Measurements from ENCODE around the gene AGBL3. TPM values are rescaled to one million over a fixed set of nuclear protein-coding genes. Genes with fewer than 3 reads are reported as not detected.
"Not testable (repeated sequence)": the region's sequence is repeated elsewhere in the genome, so short reads cannot be mapped to it uniquely, and the experiment has no call there.

AGBL3 gene
- total and polyA plus RNA-seq, 9 donors: 2.1 to 5.1 (median 2.7) TPM

GRCh38 chr7:134993877-134994456 is 7.7 kb downstream of the AGBL3 start:
- peaks cover 19% of the 10 kb centered on the region for H3K36me3 ChIP-seq (ENCODE audit: control insufficient read depth, insufficient read depth, low read length)
- WGBS (ENCODE audit: insufficient coverage): 100% methylated on average over 2 of the region's 2 CpGs
- no peaks in the 10 kb centered on the region for H3K4me1 ChIP-seq (ENCODE audit: control insufficient read depth, insufficient read depth, low read length)
- no peak overlapping the region for H3K27ac ChIP-seq (ENCODE audit: low read length)
- H3K27me3 ChIP-seq (ENCODE audit: control insufficient read depth, insufficient read depth, low read length): no peaks in the 10 kb centered on the region
- no peak overlapping the region for H3K4me3 ChIP-seq (ENCODE audit: low read length)
- no peak for DNase-seq
- no peaks in the 10 kb centered on the region for H3K9me3 ChIP-seq (replicated peaks; ENCODE audit: control insufficient read depth, low read depth, low read length)

- Histone ChIP-seq H3K9me3 (replicated peaks; ENCODE audit: control insufficient read depth, low read depth, low read length) (no peaks in the 10 kb centered on the region), H3K27ac (ENCODE audit: low read length) (no peak overlapping the region), H3K36me3 (ENCODE audit: control insufficient read depth, insufficient read depth, low read length) (peaks cover 19% of the 10 kb centered on the region), H3K27me3 (ENCODE audit: control insufficient read depth, insufficient read depth, low read length) (no peaks in the 10 kb centered on the region), H3K4me3 (ENCODE audit: low read length) (no peak overlapping the region), H3K4me1 (ENCODE audit: control insufficient read depth, insufficient read depth, low read length) (no peaks in the 10 kb centered on the region)
- DNase-seq: no peak
- no CpG with 5 or more reads among the region's 6 CpGs for WGBS (ENCODE audit: insufficient coverage)
Observed at GRCh38 chr7:134995239-134996096, 9.2 kb downstream of the AGBL3 start.

- H3K27me3 ChIP-seq (ENCODE audit: control insufficient read depth, insufficient read depth, low read length): no peaks in the 10 kb centered on the region
- peak; percentile 39 for DNase-seq
- H3K27ac ChIP-seq (ENCODE audit: low read length): no peak overlapping the region
- no peaks in the 10 kb centered on the region for H3K9me3 ChIP-seq (replicated peaks; ENCODE audit: control insufficient read depth, low read depth, low read length)
- H3K4me1 ChIP-seq (ENCODE audit: control insufficient read depth, insufficient read depth, low read length): no peaks in the 10 kb centered on the region
- H3K36me3 ChIP-seq (ENCODE audit: control insufficient read depth, insufficient read depth, low read length): peaks cover 16% of the 10 kb centered on the region
- no peak overlapping the region for H3K4me3 ChIP-seq (ENCODE audit: low read length)
- WGBS (ENCODE audit: insufficient coverage): 37% methylated on average over 2 of the region's 2 CpGs
Observed at GRCh38 chr7:134996097-134996550, 9.8 kb downstream of the AGBL3 start.

- 87% methylated on average over 3 of the region's 3 CpGs for WGBS (ENCODE audit: insufficient coverage)
- Histone ChIP-seq H3K4me3 (ENCODE audit: low read length) (no peak overlapping the region), H3K27ac (ENCODE audit: low read length) (no peak overlapping the region), H3K36me3 (ENCODE audit: control insufficient read depth, insufficient read depth, low read length) (peaks cover 16% of the 10 kb centered on the region), H3K9me3 (replicated peaks; ENCODE audit: control insufficient read depth, low read depth, low read length) (no peaks in the 10 kb centered on the region), H3K27me3 (ENCODE audit: control insufficient read depth, insufficient read depth, low read length) (no peaks in the 10 kb centered on the region), H3K4me1 (ENCODE audit: control insufficient read depth, insufficient read depth, low read length) (no peaks in the 10 kb centered on the region)
- no peak for DNase-seq
Observed at GRCh38 chr7:134997214-134997885, 11.0 kb downstream of the AGBL3 start.

GRCh38 chr7:134999136-134999535 is 12.8 kb downstream of the AGBL3 start:
- DNase-seq: no peak
- Histone ChIP-seq H3K27ac (ENCODE audit: low read length) (no peak overlapping the region), H3K9me3 (replicated peaks; ENCODE audit: control insufficient read depth, low read depth, low read length) (no peaks in the 10 kb centered on the region), H3K36me3 (ENCODE audit: control insufficient read depth, insufficient read depth, low read length) (peaks cover 14% of the 10 kb centered on the region), H3K27me3 (ENCODE audit: control insufficient read depth, insufficient read depth, low read length) (no peaks in the 10 kb centered on the region), H3K4me1 (ENCODE audit: control insufficient read depth, insufficient read depth, low read length) (no peaks in the 10 kb centered on the region), H3K4me3 (ENCODE audit: low read length) (no peak overlapping the region)
- WGBS (ENCODE audit: insufficient coverage): 100% methylated on average over 1 of the region's 3 CpGs

- no peak for DNase-seq
- whole genome bisulfite sequencing (ENCODE audit: insufficient coverage): 100% methylated on average over 1 of the region's 1 CpG
- Histone ChIP-seq H3K36me3 (ENCODE audit: control insufficient read depth, insufficient read depth, low read length) (peaks cover 4% of the 10 kb centered on the region), H3K4me1 (ENCODE audit: control insufficient read depth, insufficient read depth, low read length) (no peaks in the 10 kb centered on the region), H3K9me3 (replicated peaks; ENCODE audit: control insufficient read depth, low read depth, low read length) (no peaks in the 10 kb centered on the region), H3K27ac (ENCODE audit: low read length) (no peak overlapping the region), H3K27me3 (ENCODE audit: control insufficient read depth, insufficient read depth, low read length) (no peaks in the 10 kb centered on the region), H3K4me3 (ENCODE audit: low read length) (no peak overlapping the region)
Observed at GRCh38 chr7:135001390-135002165, 15.3 kb downstream of the AGBL3 start.

- H3K27ac ChIP-seq (ENCODE audit: low read length): no peak overlapping the region
- H3K4me1 ChIP-seq (ENCODE audit: control insufficient read depth, insufficient read depth, low read length): no peaks in the 10 kb centered on the region
- H3K27me3 ChIP-seq (ENCODE audit: control insufficient read depth, insufficient read depth, low read length): no peaks in the 10 kb centered on the region
- no peak overlapping the region for H3K4me3 ChIP-seq (ENCODE audit: low read length)
- H3K36me3 ChIP-seq (ENCODE audit: control insufficient read depth, insufficient read depth, low read length): no peaks in the 10 kb centered on the region
- no peak for DNase-seq
- no peaks in the 10 kb centered on the region for H3K9me3 ChIP-seq (replicated peaks; ENCODE audit: control insufficient read depth, low read depth, low read length)
Observed at GRCh38 chr7:135012229-135012628, 25.9 kb downstream of the AGBL3 start.

GRCh38 chr7:135023622-135024021 is 37.3 kb downstream of the AGBL3 start:
- H3K27me3 ChIP-seq (ENCODE audit: control insufficient read depth, insufficient read depth, low read length): no peaks in the 10 kb centered on the region
- 100% methylated on average over 1 of the region's 2 CpGs for WGBS (ENCODE audit: insufficient coverage)
- DNase-seq: no peak
- H3K36me3 ChIP-seq (ENCODE audit: control insufficient read depth, insufficient read depth, low read length): no peaks in the 10 kb centered on the region
- H3K4me3 ChIP-seq (ENCODE audit: low read length): no peak overlapping the region
- peaks cover 16% of the 10 kb centered on the region for H3K9me3 ChIP-seq (replicated peaks; ENCODE audit: control insufficient read depth, low read depth, low read length)
- H3K27ac ChIP-seq (ENCODE audit: low read length): no peak overlapping the region
- no peaks in the 10 kb centered on the region for H3K4me1 ChIP-seq (ENCODE audit: control insufficient read depth, insufficient read depth, low read length)

- no CpG with 5 or more reads among the region's 2 CpGs for WGBS (ENCODE audit: insufficient coverage)
- no peaks in the 10 kb centered on the region for H3K4me1 ChIP-seq (ENCODE audit: control insufficient read depth, insufficient read depth, low read length)
- H3K36me3 ChIP-seq (ENCODE audit: control insufficient read depth, insufficient read depth, low read length): no peaks in the 10 kb centered on the region
- no peak overlapping the region for H3K4me3 ChIP-seq (ENCODE audit: low read length)
- DNase-seq: no peak
- no peak overlapping the region for H3K27ac ChIP-seq (ENCODE audit: low read length)
- no peaks in the 10 kb centered on the region for H3K9me3 ChIP-seq (replicated peaks; ENCODE audit: control insufficient read depth, low read depth, low read length)
- H3K27me3 ChIP-seq (ENCODE audit: control insufficient read depth, insufficient read depth, low read length): no peaks in the 10 kb centered on the region
Observed at GRCh38 chr7:135035252-135035651, 48.9 kb downstream of the AGBL3 start.

- H3K9me3 ChIP-seq (replicated peaks; ENCODE audit: control insufficient read depth, low read depth, low read length); H3K36me3 ChIP-seq (ENCODE audit: control insufficient read depth, insufficient read depth, low read length); H3K27me3 ChIP-seq (ENCODE audit: control insufficient read depth, insufficient read depth, low read length); H3K4me3 ChIP-seq (ENCODE audit: low read length); H3K27ac ChIP-seq (ENCODE audit: low read length); H3K4me1 ChIP-seq (ENCODE audit: control insufficient read depth, insufficient read depth, low read length); DNase-seq: not testable (repeated sequence)
- WGBS (ENCODE audit: insufficient coverage): 81% methylated on average over 7 of the region's 12 CpGs
Observed at GRCh38 chr7:135067017-135067416, 80.7 kb downstream of the AGBL3 start.

All from muscle of leg (tissue), 11 donors.